ENCODE data around the gene TAF4.
"Not testable (repeated sequence)": the region's sequence is repeated elsewhere in the genome, so short reads cannot be mapped to it uniquely, and the experiment has no call there.

Gene TAF4

DNA sequence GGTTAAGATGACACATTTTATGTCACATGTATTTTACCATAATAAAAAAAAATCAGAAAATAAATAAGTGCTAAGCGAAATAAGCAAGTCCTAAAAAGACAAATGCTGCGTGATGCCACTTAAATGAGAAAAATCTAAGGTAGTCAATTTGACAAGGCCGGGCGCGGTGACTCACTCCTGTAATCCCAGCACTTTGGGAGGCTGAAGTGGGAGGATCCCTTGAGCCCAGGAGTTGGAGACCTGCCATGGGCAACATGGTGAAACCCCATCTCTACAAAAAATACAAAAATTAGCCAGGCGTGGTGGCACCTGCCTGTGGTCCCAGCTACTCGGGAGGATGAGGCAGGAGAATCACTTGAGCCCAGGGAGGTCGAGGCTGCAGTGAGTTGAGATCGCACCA is 18.5 kb upstream of the TAF4 start:
- DNase-seq = peak in 1 of 42 donors; percentile 8
- intact Hi-C loops (cut with DNase I) = not testable (repeated sequence)

DNA sequence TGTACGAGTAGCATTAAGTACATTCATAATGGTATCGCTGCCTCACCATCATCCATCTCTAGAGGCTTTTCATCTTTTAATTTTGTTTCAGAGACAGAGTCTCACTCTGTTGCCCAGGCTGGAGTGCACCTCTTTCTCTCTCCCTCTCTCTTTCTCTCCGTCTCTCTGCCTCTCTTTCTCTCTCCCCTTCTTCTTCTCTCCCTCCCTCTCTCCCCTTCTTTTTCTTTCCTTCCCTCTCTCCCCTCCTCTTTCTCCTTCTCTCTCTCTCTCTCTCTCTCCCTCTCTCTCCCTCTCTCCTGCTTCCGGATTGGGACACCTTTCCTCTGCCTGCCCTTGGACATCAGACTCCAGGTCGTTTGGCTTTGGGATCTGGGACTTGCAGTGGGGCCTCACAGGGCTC is 17.6 kb upstream of the TAF4 start:
- no peak for DNase-seq
- intact Hi-C loops (cut with DNase I) = no loop called here

DNA sequence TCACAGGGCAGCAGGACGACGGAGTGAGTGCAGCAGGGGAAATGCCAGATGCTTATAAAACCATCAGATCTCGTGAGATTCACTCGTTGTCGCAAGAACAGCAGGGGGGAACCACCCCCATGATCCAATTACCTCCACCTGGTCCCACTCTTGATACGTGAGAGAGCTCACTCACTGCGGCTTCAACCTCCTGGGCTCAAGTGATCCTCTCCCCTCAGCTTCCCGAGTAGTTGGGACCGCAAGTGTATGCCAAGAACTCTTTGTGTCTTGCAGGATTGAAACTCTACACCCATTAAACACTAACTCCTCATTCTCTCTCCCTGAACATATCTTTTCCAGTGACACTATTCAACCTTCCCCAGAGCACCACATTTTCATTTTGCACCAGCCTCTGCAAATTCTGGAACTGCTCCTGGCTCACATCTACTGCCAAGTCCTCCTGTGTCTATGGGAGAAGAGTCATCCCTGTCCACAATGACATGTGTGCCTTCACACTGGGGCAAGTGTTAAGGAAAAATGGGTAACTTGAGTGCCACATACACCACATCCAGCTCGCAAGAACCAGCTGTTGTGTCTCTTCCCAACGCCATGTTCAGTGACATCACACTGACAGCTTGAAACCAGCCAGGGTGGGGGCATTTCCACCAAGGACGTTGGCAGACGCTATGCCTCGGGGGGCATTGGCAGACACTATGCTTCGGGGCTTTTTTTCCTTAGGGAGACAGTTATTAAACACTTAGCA is 14.7 kb upstream of the TAF4 start:
- peak in 1 of 42 donors; percentile 8 for DNase-seq
- intact Hi-C loops (cut with DNase I) = no loop called here

DNA sequence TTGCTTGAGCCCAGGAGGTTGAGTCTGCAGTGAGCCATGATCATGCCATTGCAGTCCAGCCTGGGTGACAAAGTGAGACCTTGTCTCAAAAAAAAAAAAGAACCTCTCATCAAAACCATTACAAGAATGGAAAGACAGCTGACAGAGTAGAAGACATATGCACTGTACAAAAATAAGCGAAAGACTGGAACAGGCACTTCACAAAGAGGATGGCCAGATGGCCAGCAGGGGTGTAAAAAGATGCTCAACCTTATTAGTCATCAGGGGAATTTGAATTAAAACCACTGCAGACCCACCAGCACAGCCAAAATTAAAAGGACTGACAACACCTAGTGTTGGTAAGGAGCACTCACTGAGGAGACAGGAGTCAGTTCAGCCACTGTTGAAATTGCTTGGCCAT is 13.5 kb upstream of the TAF4 start:
- intact Hi-C loops (cut with DNase I) = no loop called here
- DNase-seq = no peak

DNA sequence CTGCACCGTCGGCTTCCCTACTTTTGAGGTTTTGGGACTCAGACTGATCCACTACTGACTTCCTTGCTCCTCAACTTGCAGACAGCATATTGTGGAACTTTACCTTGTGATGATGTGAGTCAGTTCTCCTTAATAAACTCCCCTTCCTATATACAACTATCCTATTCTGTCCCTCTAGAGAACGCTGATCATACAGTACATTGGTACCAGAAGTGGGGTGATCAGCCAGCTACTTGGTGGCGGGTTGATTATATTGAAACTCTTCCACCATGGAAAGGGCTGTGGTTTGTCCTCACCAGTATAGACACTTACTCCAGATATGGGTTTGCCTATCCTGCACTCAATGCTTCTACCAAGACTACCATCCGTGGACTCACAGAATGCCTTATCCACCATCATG is 7.6 kb upstream of the TAF4 start:
- intact Hi-C loops (cut with DNase I) = no loop called here

DNA sequence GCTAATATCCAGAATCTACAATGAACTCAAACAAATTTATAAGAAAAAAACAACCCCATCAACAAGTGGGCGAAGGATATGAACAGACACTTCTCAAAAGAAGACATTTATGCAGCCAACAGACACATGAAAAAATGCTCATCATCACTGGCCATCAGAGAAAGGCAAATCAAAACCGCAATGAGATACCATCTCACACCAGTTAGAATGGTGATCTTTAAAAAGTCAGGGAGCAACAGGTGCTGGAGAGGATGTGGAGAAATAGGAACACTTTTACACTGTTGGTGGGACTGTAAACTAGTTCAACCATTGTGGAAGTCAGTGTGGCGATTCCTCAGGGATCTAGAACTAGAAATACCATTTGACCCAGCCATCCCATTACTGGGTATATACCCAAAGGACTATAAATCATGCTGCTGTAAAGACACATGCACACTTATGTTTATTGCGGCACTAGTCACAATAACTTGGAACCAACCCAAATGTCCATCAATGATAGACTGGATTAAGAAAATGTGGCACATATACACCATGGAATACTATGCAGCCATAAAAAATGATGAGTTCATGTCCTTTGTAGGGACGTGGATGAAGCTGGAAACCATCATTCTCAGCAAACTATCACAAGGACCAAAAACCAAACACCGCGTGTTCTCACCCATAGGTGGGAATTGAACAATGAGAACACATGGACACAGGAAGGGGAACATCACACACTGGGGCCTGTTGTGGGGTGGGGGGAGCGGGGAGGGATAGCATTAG is 6.2 kb upstream of the TAF4 start:
- intact Hi-C loops (cut with DNase I); DNase-seq: not testable (repeated sequence)

More for the DNA sequence above, 7.6 kb upstream of the TAF4 start:
- DNase-seq = no peak

DNA sequence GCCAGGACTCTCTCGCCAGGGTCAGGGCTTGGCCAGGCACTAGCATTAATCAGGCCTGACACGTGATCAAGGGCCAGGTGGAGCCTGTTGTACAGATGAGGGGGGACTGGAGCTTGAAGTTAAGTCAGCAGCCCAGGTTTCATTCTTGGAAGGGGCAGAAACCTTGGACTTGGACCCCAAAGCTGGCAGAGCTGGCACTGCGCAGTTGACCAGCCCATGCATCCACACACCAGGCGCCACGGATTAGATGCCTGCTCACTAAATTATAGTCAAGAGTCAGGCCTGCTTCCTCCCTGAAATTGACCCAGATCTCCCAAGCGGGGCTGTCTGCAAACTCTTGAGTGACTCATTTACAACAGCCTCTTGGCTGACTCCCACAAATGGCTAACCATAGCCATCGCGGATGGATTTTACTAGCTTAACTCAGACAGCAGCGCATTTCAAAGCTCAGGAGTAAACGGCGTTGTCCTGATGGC is 4.1 kb upstream of the TAF4 start:
- intact Hi-C loops (cut with DNase I) = loop anchor here (5.0 to 10.0 kb wide), 2 partner anchors 73 to 315 kb away; partner anchors contain the start of genes PSMA7, RPS21 and SS18L1
- peak in 1 of 42 donors; percentile 10 for DNase-seq

DNA sequence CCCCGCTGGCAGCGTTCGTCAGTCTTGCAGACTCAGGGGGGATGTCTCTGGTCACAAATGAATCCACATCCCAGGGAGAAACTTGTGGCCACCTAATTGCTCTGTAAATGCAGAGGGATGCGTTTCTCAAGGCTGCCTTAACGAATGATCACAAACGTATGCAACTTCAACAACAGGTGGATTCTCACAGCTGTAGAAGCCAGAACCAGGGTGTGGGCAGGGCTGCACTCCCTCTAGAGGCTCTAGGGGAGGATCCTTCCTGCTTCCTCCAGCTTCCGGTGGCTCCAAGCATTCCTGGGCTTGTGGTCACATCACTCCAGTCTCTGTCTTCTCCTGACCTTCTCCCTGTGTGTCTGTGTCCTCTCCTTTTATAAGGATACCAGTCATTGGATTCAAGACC is 3.3 kb upstream of the TAF4 start:
- DNase-seq = peak in 1 of 42 donors; percentile 5
- intact Hi-C loops (cut with DNase I) = loop anchor here (5.0 to 10.0 kb wide), 2 partner anchors 73 to 316 kb away; partner anchors contain the start of genes PSMA7, RPS21 and SS18L1

DNA sequence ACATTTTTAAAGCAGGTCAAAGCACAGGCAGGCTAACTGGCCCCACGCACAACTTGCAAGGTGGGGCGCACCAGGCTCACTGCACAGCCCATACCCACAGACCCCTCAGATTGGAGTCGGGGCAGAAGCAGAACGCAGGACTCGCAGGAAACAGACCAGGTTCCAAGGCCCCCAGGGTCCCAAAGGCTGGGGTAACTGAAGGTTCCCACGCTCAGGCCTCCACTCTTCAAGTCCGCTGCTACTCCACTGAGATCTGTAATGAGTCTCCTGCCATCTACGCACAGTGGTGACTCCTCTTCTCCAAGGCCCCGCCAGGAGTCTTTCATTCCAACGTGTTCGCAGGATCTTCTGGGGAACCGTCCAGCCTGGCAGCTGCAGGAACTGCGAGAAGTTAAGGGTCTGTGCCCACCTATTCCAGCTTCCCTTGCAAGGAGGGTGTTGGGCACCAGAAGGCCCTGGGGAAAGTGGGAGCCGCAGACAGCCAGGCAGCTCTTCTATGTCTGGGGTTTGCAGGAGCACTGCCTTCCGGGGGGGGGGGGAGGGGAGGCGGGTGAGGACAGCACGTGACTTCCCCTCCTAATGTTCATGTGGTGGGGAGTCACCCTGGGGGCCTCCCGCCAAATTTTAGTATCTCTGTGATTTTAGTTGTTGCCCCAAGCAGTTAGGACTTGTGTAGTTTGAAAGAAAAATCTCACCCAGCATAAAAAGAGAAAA is 2.0 kb upstream of the TAF4 start:
- DNase-seq = peak in 3 of 42 donors; percentile 7 to 26 (median 17)
- intact Hi-C loops (cut with DNase I) = loop anchor here (2.0 to 10.0 kb wide), 3 partner anchors 55 to 317 kb away; partner anchors contain the start of genes LSM14B, PSMA7, RPS21 and SS18L1

DNA sequence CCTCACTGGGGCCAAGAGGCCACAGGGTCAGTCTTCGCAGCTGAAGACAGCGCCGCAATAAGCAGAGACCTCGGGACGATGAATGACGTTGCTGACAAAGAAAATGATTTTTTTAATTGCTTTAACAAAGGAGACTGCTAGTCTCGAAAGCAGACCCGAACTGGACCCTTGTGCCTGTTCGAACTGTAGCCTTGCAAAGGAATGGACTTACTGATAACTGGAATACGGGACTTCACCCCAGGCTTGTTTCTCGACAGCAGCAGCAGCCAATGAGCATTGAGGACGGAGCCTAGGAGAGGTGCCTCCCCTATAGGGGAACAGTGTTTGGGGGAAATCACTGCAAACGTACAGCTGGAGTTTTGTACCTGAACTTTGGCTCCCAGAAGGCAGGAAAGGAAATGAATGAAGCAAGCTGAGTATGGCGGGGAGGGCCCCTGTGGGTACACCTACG is 1.3 kb upstream of the TAF4 start:
- DNase-seq = peak in 18 of 42 donors; percentile 30 to 62 (median 40)
- intact Hi-C loops (cut with DNase I) = loop anchor here (2.0 to 10.0 kb wide), 3 partner anchors 56 to 318 kb away; partner anchors contain the start of genes LSM14B, PSMA7, RPS21 and SS18L1

DNA sequence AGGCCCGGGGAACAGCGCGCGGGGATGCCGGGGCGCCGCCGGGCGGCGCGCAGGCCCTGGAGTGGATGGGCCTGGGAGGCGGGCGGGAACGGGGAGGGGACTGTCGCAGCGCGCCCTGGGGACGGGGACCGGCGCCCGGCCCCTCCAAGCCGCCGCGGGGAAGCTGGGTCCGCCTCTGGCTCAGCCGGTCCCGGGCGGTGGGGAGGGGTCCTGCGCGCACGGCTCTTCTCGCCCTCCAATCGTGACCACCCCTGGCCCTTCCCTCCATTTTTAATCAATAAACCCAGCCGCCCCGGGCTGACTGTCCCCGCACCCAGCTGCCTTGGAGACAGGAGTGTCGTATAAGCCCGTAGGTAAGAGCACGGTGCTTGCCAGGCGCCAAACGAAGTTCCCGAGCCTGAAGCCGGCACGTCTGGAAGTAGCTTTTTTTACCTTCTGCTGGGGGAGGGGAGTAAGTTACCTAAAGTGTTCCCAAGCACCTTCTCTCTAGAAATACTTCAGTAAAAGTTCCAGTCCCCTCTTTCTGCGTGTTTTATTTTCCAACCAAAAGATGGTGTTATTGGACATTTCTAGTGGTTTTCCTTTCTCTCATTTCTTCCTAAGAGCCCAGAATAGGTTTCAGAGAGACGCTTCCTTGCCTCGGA is 780 bp upstream of the TAF4 start:
- DNase-seq = peak in 40 of 42 donors; percentile 27 to 72 (median 52)

DNA sequence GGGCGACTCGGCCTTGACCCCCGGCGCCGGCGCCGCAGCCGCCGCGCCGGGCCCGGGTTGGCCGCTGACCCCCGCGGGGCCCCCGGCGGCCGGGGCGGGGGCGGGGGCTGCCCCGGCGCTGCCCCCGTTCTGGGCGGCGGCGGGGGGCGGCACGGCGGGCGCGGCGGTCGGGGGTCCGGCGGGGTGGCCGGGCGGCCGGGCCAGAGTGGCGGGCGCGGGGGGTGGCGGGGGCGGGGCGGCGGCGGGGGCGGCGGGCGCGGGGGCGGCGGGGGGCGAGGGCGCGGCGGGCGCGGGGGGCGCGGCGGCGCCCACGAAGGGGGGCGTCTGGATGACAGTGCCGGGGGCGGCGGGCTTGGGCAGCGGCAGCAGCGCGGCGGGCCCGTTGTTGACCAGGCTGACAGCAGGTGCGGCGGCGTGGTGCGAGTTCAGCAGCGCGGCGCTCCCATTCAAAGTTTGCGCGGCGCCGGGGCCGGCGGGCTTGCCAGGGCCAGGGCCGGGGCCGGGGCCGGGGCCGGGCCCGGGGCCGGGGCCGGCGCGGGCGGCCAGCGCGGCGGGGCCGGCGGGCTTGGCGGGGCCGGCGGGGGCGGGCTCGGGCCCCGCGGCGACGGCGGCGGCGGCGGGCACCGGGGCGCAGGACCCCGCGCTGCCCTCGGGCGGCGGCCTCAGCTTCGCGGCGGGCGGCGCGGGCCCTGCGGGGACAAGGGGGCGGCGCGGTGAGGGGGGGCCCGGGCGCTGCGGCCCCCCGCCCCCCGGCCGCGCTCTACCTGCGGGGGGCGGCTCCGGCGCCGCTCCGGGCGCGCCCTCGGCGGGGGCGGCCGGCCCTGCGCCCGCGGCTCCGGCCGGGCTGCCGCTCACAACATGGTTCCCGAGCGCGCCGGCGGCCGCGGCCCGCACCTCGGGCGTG is 659 bp downstream of the TAF4 start:
- peak in 4 of 42 donors; percentile 30 to 57 (median 34) for DNase-seq

More for the DNA sequence above, 780 bp upstream of the TAF4 start:
- intact Hi-C loops (cut with DNase I) = loop anchor here (2.0 to 10.0 kb wide), 3 partner anchors 56 to 318 kb away; partner anchors contain the start of genes LSM14B, PSMA7, RPS21 and SS18L1

DNA sequence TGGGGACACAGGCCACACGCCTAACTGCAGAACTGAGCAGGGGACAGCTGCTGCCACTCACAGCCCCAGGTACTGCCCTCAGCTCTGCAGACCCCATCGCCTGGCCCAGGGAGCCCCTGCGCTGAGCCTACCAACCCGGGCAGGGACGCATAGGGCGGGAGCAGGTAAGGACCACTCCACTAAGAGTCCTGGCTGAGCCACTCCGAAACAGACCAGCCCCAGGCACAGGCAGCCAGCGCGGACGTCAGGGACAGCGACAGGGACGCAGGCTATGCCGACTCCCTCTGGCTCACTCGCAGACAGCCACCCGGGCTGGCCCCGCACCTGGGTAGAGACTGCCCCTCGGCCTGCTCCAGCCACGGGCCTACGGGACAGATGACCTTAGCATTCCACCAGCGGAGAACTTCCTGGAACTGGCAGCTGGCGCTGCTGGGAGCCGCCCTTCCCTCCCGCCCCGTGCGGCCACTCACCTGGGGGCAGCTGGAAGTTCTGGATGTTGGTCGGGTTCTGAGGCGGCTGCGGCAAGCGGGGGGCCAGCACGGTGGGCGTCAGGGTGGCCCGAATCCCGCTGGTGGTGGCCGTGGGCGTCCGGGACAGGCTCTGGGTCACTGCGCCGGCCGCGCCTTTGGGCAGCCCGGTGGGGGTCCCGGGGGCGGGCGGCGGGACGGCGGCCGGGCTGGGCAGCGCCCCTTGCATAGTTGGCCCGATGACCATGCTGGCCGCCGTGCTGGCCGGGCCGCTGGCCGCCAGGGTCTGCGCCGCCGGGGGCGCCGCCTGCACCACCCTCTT is 1.5 kb downstream of the TAF4 start:
- DNase-seq = peak in 13 of 42 donors; percentile 14 to 49 (median 36)
- intact Hi-C loops (cut with DNase I) = loop anchor here (10.0 kb wide), 1 partner anchor 321 kb away; the partner anchor contains the start of gene RPS21

More for the DNA sequence above, 659 bp downstream of the TAF4 start:
- intact Hi-C loops (cut with DNase I) = loop anchor here (5.0 to 10.0 kb wide), 2 partner anchors 77 to 320 kb away; partner anchors contain the start of genes PSMA7, RPS21 and SS18L1

DNA sequence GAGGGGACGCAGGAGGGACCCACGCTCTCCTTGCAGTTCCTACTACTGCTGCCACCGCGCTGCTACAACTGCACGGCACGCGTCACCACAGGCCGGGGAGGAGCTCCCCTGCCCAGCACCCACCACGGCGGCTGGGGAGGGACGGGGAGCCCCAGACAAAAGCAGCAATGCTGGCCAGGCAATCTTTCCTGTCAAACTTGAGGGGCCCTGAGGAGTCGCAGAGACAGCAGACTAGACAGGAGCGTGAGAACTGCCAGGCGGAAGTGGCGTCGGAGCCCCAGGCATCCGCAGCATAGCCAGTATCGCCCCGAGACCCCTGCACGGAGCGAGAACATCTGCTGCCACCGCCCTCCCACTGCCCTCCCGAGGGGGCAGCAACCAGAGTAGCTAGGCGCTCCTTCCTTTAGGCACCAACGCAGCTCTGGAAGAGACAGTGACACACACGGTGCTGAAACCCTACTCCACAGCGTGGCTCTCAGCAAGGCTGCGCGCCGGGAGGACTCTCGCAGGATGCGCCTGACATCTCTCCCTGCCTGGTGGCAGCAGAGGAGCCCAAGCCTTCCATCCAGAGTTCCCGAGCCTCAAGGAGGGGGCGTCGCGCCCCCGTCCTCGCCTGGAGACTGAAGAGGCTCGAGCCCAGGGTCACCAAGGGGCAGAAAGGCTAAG is 2.2 kb downstream of the TAF4 start:
- intact Hi-C loops (cut with DNase I) = loop anchor here (10.0 kb wide), 1 partner anchor 321 kb away; the partner anchor contains the start of gene RPS21
- peak; percentile 34 to 87 (median 68) for DNase-seq

DNA sequence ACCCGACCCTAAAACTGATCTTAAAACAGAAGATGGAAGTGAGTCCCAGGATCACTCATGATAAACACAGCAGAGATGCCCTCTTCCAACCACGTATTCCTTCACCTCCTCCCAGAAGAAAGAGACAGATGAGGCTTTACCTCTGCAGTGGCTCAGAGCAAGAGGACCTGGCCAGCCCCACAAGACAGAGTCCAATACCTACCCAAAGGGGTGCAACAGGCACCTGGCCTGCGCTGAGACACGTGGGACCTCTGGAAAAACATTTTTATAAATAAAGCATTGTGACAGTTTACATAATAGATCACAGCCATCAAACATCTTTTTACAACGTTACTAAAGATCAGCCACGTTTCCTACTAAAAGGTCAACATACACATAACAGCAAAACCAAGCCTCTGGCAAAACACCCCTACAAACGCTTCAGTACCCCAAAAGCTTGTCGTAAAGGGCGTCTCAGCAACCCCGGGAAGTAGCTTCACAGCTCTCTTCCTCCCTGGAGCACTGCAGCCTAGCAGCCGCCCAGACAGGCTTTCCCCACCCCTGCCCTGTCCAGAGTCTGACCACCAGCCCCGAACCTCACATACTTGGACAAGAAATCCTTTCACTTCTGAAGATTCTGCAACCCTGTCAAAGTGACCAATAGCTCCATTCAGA is 2.9 kb downstream of the TAF4 start:
- intact Hi-C loops (cut with DNase I) = loop anchor here (10.0 kb wide), 1 partner anchor 322 kb away; the partner anchor contains the start of gene RPS21
- DNase-seq = no peak

Measured in head of caudate nucleus (tissue), 42 donors.